ENCODE data around the gene ARHGEF17.
A peak's percentile ranks its signal among the peaks of the same experiment; 100 is the strongest.

Gene ARHGEF17

DNA sequence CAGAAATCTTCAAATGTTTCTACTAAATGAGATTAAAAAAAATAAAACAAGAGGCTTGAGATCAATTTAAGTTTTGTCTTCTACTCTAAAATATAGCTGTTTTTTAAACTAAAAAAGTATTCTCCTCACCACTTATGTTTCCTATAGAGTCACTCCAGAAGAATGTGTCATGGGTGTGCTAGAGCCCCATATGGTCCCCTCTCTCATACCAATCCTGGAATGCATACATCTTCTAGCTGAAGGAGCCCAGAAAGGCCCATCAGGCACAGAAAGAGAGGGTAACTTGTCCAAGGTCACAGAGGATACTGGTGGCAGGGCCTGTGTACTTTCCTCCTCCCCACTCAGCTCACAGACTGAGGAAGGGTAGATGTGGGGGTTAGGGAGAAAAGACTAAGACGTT, 102.6 kb downstream of the ARHGEF17 start:
- no peak for DNase-seq (ENCODE audit: low read depth)

DNA sequence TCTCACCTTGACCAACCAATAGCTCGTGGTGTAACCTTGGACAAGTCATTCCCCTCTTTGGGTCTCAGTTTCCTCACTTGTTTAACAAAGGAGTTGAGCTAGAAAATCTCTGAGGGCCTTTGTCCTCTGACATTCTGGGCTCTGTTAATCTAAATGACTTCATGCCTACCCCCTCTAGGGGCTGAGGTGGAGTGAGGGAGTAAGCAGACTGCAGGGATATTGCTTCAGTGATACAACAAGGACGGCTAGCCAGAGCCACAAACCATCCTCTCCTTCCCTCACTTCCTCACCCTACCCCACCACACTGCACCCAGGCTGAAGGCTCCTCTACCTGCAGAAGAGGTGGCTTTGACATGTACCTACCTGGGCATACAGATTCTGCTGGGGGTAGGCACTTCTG, 103.0 kb downstream of the ARHGEF17 start:
- no peak for DNase-seq (ENCODE audit: low read depth)

DNA sequence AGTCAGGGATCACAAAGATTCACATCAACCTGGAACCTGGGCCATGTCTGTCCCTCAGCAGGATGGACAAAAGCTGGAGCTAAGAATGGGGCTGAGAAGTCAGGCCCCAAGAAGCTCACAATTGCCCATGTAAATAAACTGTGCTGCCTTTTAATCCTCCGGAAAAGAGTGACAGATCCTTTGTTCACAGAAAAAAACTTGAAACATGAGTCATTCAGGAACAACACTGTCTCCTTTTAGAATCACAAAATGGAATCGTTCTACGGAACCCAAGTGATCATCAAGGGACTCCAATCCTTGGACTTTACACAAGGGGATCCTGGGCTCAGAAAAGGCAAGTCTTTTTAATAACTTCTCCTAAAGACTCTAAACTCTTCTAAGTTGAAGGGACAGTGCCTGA, 104.2 kb downstream of the ARHGEF17 start:
- DNase-seq (ENCODE audit: low read depth): no peak

DNA sequence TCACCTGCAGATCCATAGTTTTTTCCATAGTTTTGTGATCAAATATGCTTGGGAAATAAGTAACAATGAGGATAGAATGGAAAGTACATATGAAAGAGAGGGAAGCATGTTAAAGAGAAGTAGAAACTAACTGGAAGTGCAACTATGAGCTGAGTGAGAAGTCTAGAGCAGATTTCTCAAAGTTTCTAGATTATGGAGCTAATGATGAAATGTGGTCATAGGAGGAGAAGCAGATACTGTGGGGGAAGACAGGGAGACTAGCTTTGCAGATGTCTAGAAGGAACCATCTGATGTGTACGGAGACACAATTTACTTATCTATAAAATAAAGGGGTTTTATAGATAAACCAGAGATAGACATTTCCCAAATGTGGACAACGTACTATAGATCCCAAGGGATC, 105.2 kb downstream of the ARHGEF17 start:
- DNase-seq (ENCODE audit: low read depth): no peak

DNA sequence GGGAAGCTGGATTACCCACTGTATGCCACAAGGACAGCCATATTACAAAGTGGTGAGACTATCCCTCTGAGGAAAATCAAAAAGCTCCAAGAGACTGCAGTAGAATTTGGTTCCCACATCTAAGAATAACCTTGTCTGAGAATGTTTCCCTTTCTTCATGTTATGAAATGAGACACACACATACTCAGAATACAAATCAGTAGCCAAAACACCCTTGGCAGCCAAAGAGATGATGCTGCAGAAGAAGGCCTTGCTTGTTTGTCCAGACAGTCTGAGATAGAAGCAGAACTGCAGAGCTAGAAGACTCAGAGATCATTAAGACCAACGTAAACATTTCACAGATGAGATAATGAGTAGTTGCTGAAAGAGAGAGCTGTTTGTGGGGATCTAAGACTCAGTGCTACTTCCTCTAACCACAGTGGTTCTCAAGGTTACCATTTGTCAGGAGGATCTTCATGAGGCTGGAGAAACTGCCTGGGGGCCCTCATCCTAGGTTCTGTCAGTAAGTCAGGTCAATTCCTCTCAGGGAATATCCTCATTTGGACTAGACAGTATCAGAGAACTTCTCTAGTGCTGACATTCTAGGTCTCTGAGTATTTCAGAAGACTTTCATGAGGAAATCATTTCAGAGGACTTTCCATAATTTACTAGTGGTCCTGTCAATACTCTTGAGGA, 107.0 kb downstream of the ARHGEF17 start:
- peak; percentile 95 for DNase-seq (ENCODE audit: low read depth)

DNA sequence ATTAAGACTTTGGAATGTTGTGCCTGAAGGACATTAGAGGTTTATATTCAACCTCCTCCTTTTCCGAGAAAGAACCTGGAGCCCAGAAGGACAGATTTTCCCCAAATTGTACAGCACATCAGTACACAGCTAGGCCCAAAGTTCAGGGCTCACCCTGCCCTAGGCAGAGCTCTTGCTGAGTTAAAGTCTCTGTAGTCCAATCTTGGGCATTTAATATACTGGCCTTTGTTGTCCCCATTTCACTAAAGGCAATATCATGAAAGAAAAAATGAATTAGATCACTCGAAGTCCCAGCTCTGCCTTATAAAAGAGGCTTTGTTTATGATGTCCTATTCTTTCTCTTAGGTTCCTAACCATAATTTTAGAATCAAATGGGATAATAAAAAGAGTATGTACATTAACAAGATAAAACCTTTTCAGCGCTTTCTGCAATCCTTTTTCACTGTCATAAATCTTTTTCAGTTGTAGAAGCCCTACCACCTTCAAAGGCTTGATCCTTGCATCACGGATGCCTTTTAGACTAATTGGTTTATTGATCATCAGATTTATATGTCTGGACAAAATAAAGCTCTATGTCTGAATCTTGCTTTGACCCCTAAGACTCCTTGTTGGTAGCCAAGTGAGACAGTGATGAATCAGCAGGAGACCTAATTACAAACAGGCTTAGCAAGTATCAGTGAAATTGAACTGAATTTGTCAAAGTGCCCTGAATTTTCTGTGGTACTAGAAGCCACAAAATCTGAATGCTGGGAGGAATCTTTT, 108.0 kb downstream of the ARHGEF17 start:
- DNase-seq (ENCODE audit: low read depth): peak; percentile 68

DNA sequence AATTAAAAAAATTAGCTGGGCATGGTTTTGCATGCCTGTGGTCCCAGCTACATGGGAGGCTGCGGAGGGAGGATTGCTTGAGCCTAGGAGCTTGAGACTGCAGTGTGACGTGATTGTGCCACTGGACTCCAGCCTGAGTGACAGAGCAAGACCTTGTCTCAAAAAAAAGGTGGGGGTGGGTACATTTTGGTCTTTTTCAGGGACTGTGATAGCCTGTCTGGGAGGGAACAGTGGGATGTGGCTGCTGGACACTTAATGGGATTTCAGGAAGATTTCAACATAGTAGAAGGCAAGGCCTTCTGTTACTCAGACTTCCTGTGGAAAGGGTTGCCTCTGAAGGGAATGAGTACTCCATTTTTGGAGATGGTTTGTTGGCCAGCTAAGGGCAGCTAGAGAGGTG, 108.7 kb downstream of the ARHGEF17 start:
- no peak for DNase-seq (ENCODE audit: low read depth)

Measured in GM04503 (cell line).